Stimulated activated CD8-positive, alpha-beta memory T cell treated with anti-CD3 and anti-CD28 coated beads, Interleukin-7, amount 100 ng/mL, for 48 hours (primary cell): ENCODE measurements around the gene RPS14.
"Not testable (repeated sequence)": the region's sequence is repeated elsewhere in the genome, so short reads cannot be mapped to it uniquely, and the experiment has no call there.

ENCODE experiments used
- DNase-seq, 2 donors: peaks; one replicate each; pipeline ENCODE4 v3.0.0-alpha.2; 2020; ENCODE audit warnings: low read depth in 1 of 2; ENCODE audit errors: extremely low read depth in 1 of 2

Gene RPS14

GRCh38 chr5:150447188-150447587 lies 2.4 kb downstream of the RPS14 start:
- DNase-seq, result no peak

GRCh38 chr5:150446583-150446982 lies 3.0 kb downstream of the RPS14 start:
- DNase-seq, result no peak

- no peak for DNase-seq
These were observed 3.5 kb downstream of the RPS14 start for GRCh38 chr5:150446088-150446487.

GRCh38 chr5:150444770-150445169 lies 4.8 kb downstream of the RPS14 start:
- no peak for DNase-seq

- DNase-seq, result no peak
These were observed 6.1 kb downstream of the RPS14 start for GRCh38 chr5:150443242-150444075.

GRCh38 chr5:150442699-150443080 lies 6.8 kb downstream of the RPS14 start:
- no peak for DNase-seq

- DNase-seq, result no peak
These were observed 7.5 kb downstream of the RPS14 start for GRCh38 chr5:150441813-150442698.

GRCh38 chr5:150440948-150441812 lies 8.4 kb downstream of the RPS14 start:
- no peak for DNase-seq

GRCh38 chr5:150438873-150439546 lies 10.5 kb downstream of the RPS14 start:
- no peak for DNase-seq

GRCh38 chr5:150436141-150436680 lies 13.3 kb downstream of the RPS14 start:
- DNase-seq, result peak; percentile 63 to 86

GRCh38 chr5:150434464-150434863 lies 15.1 kb downstream of the RPS14 start:
- DNase-seq, result no peak

- DNase-seq, result no peak
These were observed 18.0 kb downstream of the RPS14 start for GRCh38 chr5:150431574-150431973.

GRCh38 chr5:150431048-150431447 lies 18.5 kb downstream of the RPS14 start:
- DNase-seq, result no peak

- DNase-seq, result no peak
These were observed 20.1 kb downstream of the RPS14 start for GRCh38 chr5:150429410-150429873.

- no peak for DNase-seq
These were observed 20.6 kb downstream of the RPS14 start for GRCh38 chr5:150428978-150429377.

- no peak for DNase-seq
These were observed 21.2 kb downstream of the RPS14 start for GRCh38 chr5:150428106-150428876.

- not testable (repeated sequence) for DNase-seq
These were observed 23.4 kb downstream of the RPS14 start for GRCh38 chr5:150426165-150426564.

- DNase-seq, result no peak
These were observed 26.8 kb downstream of the RPS14 start for GRCh38 chr5:150422758-150423157.

- no peak for DNase-seq
These were observed 27.5 kb downstream of the RPS14 start for GRCh38 chr5:150422075-150422474.
